Measurements from ENCODE around the gene P2RX1. TPM values are rescaled to one million over a fixed set of nuclear protein-coding genes. Genes with fewer than 3 reads are reported as not detected.

P2RX1 gene
- total RNA-seq, 2 experiments from 2014 or later, result 0.34 to 1.0 TPM

- DNase-seq, result peak; percentile 35 to 84 (median 66)
- peak within 1 kb of the TSS; percentile 95 for H3K4me3 ChIP-seq (ENCODE audit: low read length)
- no peaks in the 10 kb centered on the region for H3K9me3 ChIP-seq (ENCODE audit: control insufficient read depth in 1 of 2, insufficient read depth in 1 of 2, low read length in 2 of 2)
- Mint-ChIP-seq H3K27me3 (no peaks in the 10 kb centered on the region), H3K4me3 (peak within 1 kb of the TSS; percentile 92), H3K36me3 (ENCODE audit: low read depth) (peaks cover 34% of the 10 kb centered on the region), H3K27ac (peak within 1 kb of the TSS; percentile 92), H3K9me3 (no peaks in the 10 kb centered on the region), H3K4me1 (ENCODE audit: low read depth) (peaks cover 59% of the 10 kb centered on the region)
- peak within 1 kb of the TSS; percentile 57 to 84 for H3K27ac ChIP-seq (ENCODE audit: low read depth in 1 of 2, low read length in 2 of 2)
- ChIA-PET POLR2A (interaction anchor here (0.6 to 5.6 kb wide), 19 partner anchors 10 to 417 kb away, joined by 3 to 40 read pairs (median 4); partner anchors contain the start of genes CAMKK1, CYB5D2, HASPIN and NCBP3), CTCF (interaction anchor here (1.2 to 2.7 kb wide), 6 partner anchors 30 to 227 kb away, joined by 3 to 9 read pairs (median 6); partner anchors contain the start of genes CAMKK1 and NCBP3)
- no peak for TF ChIP-seq CTCF (IDR thresholded peaks at IDR 0.05)
- H3K27me3 ChIP-seq (ENCODE audit: control insufficient read depth in 1 of 2, insufficient read depth in 2 of 2, low read length in 2 of 2), result no peaks in the 10 kb centered on the region
- intact Hi-C loops (cut with DNase I, micrococcal nuclease), result loop anchor here (1.0 to 5.0 kb wide), 5 partner anchors 40 to 178 kb away; partner anchors contain the start of genes CAMKK1 (in 1 of the 2), CYB5D2 (in 1 of the 2), NCBP3 (in 1 of the 2) and ZZEF1 (in 1 of the 2)
- peak; percentile 67 for ATAC-seq (ENCODE audit: poor library complexity)
- peaks cover 60% of the 10 kb centered on the region for H3K4me1 ChIP-seq (ENCODE audit: insufficient read depth, low read length)
- H3K36me3 ChIP-seq (ENCODE audit: insufficient read depth, low read length), result peaks cover 14% of the 10 kb centered on the region
These were observed 48.2 kb upstream of the P2RX1 start, which contains the start of gene ATP2A3 for GRCh38 chr17:3964203-3965117. TSS of gene ATP2A3 (minus strand) at chr17:3964437. CDS start at chr17:3964291, 146 bp downstream.

GRCh38 chr17:3963237-3964201 is 47.3 kb upstream of the P2RX1 start:
- Mint-ChIP-seq H3K9me3 (no peaks in the 10 kb centered on the region), H3K27ac (peak overlapping the region; percentile 79), H3K4me3 (peak overlapping the region; percentile 86), H3K4me1 (ENCODE audit: low read depth) (peaks cover 66% of the 10 kb centered on the region), H3K36me3 (ENCODE audit: low read depth) (peaks cover 38% of the 10 kb centered on the region), H3K27me3 (no peaks in the 10 kb centered on the region)
- DNase-seq, result peak; percentile 44 to 92 (median 76)
- ChIA-PET POLR2A (interaction anchor here (0.6 to 5.6 kb wide), 11 partner anchors 9 to 402 kb away, joined by 3 to 40 read pairs (median 4); partner anchors contain the start of genes CAMKK1, CYB5D2, NCBP3 and P2RX1), CTCF (interaction anchor here (2.7 kb wide), 1 partner anchor 49 kb away, joined by 8 read pairs; no protein-coding TSS in a partner anchor)
- ATAC-seq (ENCODE audit: poor library complexity), result peak; percentile 57
- Histone ChIP-seq H3K9me3 (ENCODE audit: control insufficient read depth in 1 of 2, insufficient read depth in 1 of 2, low read length in 2 of 2) (no peaks in the 10 kb centered on the region), H3K27ac (ENCODE audit: low read depth in 1 of 2, low read length in 2 of 2) (peak overlapping the region; percentile 11 to 83), H3K27me3 (ENCODE audit: control insufficient read depth in 1 of 2, insufficient read depth in 2 of 2, low read length in 2 of 2) (no peaks in the 10 kb centered on the region), H3K4me3 (ENCODE audit: low read length) (peak overlapping the region; percentile 95), H3K4me1 (ENCODE audit: insufficient read depth, low read length) (peaks cover 66% of the 10 kb centered on the region), H3K36me3 (ENCODE audit: insufficient read depth, low read length) (peaks cover 17% of the 10 kb centered on the region)
- intact Hi-C loops (cut with DNase I, micrococcal nuclease), result loop anchor here (1.0 to 5.0 kb wide), 7 partner anchors 19 to 179 kb away; partner anchors contain the start of genes CYB5D2 (in 2 of the 2), ZZEF1 (in 2 of the 2) and CAMKK1 (in 1 of the 2)
- no peak for TF ChIP-seq CTCF (IDR thresholded peaks at IDR 0.05)
